ENCODE measurements around the gene CMSS1.

GRCh38 chr3:100184948-100185570, 367.4 kb downstream of the CMSS1 start:
- TF ChIP-seq, protein P1, sequence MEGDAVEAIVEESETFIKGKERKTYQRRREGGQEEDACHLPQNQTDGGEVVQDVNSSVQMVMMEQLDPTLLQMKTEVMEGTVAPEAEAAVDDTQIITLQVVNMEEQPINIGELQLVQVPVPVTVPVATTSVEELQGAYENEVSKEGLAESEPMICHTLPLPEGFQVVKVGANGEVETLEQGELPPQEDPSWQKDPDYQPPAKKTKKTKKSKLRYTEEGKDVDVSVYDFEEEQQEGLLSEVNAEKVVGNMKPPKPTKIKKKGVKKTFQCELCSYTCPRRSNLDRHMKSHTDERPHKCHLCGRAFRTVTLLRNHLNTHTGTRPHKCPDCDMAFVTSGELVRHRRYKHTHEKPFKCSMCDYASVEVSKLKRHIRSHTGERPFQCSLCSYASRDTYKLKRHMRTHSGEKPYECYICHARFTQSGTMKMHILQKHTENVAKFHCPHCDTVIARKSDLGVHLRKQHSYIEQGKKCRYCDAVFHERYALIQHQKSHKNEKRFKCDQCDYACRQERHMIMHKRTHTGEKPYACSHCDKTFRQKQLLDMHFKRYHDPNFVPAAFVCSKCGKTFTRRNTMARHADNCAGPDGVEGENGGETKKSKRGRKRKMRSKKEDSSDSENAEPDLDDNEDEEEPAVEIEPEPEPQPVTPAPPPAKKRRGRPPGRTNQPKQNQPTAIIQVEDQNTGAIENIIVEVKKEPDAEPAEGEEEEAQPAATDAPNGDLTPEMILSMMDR (IDR thresholded peaks at IDR 0.05): no peak
- TF ChIP-seq POLR2A (IDR thresholded peaks at IDR 0.05) (no peak), EP300 (IDR thresholded peaks at IDR 0.05; ENCODE audit: low read depth) (no peak)
